ENCODE measurements around the gene SP6.

GRCh38 chr17:47875011-47875985, 24.3 kb upstream of the SP6 start:
- TF ChIP-seq CTCF (IDR thresholded peaks at IDR 0.05) (no peak), EP300 (IDR thresholded peaks at IDR 0.05) (no peak), POLR2AphosphoS5 (IDR thresholded peaks at IDR 0.05) (no peak)

All from gastroesophageal sphincter (tissue), 3 donors.